K562 (cell line): ENCODE results near the gene AGPAT2. TPM values are rescaled to one million over a fixed set of nuclear protein-coding genes. Genes with fewer than 3 reads are reported as not detected.

Experiments used
- SMARCA5 ChIP-seq: fragments of 450-650 bp; IDR thresholded peaks from 2 replicates; pipeline ENCODE4 v1.6.1; 2016
- WHSC1 ChIP-seq: IDR thresholded peaks from one replicate; pipeline ENCODE4 v1.6.1; 2012; ENCODE audit warnings: low read length, control low read depth, inconsistent platforms
- ZNF445 ChIP-seq: fragments of 250-450 bp; sonication (Bioruptor Pico); IDR thresholded peaks from 2 replicates; pipeline ENCODE4 v1.4.0; 2020; ENCODE audit warnings: low read depth, mild to moderate bottlenecking, moderate library complexity
- polyA plus RNA-seq, 8 experiments: library from polyadenylated mRNA; depleted of rRNA in 4 of 8; stranded (reverse) in 5 of 8; unstranded in 3 of 8; fragments of >200 nt; fragmentation: Nextera tagmentation in 2 of 8; fragmentation: Illumina TruSeq in 1 of 8; extraction: Ambion mirVana in 2 of 8; extraction: Trizol in 1 of 8; gene quantifications; 2 replicates each; pipeline versions ENCODE4 v1.2.1 to v1.2.3, GENCODE V29; 2011 to 2014; ENCODE audit warnings: inconsistent platforms in 1 of 8, missing spikeins in 1 of 8
- total RNA-seq, 7 experiments: library from RNA; depleted of rRNA in 6 of 7; stranded (reverse); fragments of >200 nt in 6 of 7; fragmentation: Illumina TruSeq in 2 of 7; extraction: Trizol in 2 of 7; gene quantifications; 2 replicates each; pipeline versions ENCODE4 v1.2.1 to v1.2.3, GENCODE V29; 2011 to 2021; ENCODE audit warnings: low replicate concordance in 1 of 7
- TF ChIP-seq, protein P1 (sequence below): fragments of 450-650 bp; IDR thresholded peaks from 2 replicates; pipeline ENCODE4 v1.6.1; 2016; ENCODE audit warnings: mild to moderate bottlenecking
- TF ChIP-seq, protein P2 (sequence below): sonication (generic); formaldehyde crosslinking; IDR thresholded peaks from 2 replicates; pipeline ENCODE4 v1.8.0; 2023; ENCODE audit warnings: missing genetic modification reagents, mild to moderate bottlenecking, borderline replicate concordance

AGPAT2 gene
- total and polyA plus RNA-seq, 9 of the 15 experiments (the other 6 are each of a cell fraction or from before 2014, with no cell fraction given) = 0.13 to 54.5 (median 23.9) TPM

DNA sequence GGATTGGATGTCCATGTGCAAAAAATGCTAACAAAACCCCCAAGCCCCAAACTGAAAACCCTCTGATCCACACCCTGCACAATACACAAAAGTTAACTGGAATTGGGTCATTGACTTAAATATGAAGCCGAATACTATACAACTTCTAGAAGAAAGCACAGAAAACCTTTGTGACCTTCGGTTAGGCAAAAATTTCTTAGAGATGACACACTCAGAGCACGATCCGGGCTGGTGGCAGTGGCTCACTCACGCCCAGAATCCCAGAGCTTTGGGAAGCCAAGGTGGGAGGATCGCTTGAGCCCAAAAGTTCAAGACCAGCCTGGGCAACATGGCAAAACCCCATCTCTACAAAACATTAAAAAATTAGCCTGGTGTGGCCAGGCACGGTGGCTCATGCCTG lies 23.3 kb upstream of the AGPAT2 start (continued):
- TF ChIP-seq, protein P1, sequence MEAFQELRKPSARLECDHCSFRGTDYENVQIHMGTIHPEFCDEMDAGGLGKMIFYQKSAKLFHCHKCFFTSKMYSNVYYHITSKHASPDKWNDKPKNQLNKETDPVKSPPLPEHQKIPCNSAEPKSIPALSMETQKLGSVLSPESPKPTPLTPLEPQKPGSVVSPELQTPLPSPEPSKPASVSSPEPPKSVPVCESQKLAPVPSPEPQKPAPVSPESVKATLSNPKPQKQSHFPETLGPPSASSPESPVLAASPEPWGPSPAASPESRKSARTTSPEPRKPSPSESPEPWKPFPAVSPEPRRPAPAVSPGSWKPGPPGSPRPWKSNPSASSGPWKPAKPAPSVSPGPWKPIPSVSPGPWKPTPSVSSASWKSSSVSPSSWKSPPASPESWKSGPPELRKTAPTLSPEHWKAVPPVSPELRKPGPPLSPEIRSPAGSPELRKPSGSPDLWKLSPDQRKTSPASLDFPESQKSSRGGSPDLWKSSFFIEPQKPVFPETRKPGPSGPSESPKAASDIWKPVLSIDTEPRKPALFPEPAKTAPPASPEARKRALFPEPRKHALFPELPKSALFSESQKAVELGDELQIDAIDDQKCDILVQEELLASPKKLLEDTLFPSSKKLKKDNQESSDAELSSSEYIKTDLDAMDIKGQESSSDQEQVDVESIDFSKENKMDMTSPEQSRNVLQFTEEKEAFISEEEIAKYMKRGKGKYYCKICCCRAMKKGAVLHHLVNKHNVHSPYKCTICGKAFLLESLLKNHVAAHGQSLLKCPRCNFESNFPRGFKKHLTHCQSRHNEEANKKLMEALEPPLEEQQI = no peak
- TF ChIP-seq, protein P2, sequence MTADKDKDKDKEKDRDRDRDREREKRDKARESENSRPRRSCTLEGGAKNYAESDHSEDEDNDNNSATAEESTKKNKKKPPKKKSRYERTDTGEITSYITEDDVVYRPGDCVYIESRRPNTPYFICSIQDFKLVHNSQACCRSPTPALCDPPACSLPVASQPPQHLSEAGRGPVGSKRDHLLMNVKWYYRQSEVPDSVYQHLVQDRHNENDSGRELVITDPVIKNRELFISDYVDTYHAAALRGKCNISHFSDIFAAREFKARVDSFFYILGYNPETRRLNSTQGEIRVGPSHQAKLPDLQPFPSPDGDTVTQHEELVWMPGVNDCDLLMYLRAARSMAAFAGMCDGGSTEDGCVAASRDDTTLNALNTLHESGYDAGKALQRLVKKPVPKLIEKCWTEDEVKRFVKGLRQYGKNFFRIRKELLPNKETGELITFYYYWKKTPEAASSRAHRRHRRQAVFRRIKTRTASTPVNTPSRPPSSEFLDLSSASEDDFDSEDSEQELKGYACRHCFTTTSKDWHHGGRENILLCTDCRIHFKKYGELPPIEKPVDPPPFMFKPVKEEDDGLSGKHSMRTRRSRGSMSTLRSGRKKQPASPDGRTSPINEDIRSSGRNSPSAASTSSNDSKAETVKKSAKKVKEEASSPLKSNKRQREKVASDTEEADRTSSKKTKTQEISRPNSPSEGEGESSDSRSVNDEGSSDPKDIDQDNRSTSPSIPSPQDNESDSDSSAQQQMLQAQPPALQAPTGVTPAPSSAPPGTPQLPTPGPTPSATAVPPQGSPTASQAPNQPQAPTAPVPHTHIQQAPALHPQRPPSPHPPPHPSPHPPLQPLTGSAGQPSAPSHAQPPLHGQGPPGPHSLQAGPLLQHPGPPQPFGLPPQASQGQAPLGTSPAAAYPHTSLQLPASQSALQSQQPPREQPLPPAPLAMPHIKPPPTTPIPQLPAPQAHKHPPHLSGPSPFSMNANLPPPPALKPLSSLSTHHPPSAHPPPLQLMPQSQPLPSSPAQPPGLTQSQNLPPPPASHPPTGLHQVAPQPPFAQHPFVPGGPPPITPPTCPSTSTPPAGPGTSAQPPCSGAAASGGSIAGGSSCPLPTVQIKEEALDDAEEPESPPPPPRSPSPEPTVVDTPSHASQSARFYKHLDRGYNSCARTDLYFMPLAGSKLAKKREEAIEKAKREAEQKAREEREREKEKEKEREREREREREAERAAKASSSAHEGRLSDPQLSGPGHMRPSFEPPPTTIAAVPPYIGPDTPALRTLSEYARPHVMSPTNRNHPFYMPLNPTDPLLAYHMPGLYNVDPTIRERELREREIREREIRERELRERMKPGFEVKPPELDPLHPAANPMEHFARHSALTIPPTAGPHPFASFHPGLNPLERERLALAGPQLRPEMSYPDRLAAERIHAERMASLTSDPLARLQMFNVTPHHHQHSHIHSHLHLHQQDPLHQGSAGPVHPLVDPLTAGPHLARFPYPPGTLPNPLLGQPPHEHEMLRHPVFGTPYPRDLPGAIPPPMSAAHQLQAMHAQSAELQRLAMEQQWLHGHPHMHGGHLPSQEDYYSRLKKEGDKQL (CRISPR knock-in tag) = no peak
- TF ChIP-seq SMARCA5 = no peak
- TF ChIP-seq WHSC1 = no peak
- no peak for TF ChIP-seq ZNF445 (CRISPR knock-in tag)
